A172 (cell line): ENCODE data around the gene AHR. TPM values are rescaled to one million over a fixed set of nuclear protein-coding genes. Genes with fewer than 3 reads are reported as not detected.
"Not testable (repeated sequence)": the region's sequence is repeated elsewhere in the genome, so short reads cannot be mapped to it uniquely, and the experiment has no call there.

Experiments used
- DNase-seq: peaks from one replicate; pipeline ENCODE4 v3.0.0-alpha.2; 2015; ENCODE audit warnings: low spot score
- total RNA-seq: library from RNA; depleted of rRNA; stranded (reverse); fragments of >200 nt; shearing (Covaris generic); gene quantifications from 2 replicates; pipeline ENCODE4 v1.2.3, GENCODE V29; 2014

Gene AHR
- total RNA-seq, 1 experiment from 2014 or later: not detected

GRCh38 chr7:17376595-17376994 is 78.1 kb downstream of the AHR start:
- DNase-seq: no peak

GRCh38 chr7:17380736-17381662 is 82.5 kb downstream of the AHR start:
- no peak for DNase-seq

- DNase-seq: not testable (repeated sequence)
Measured at GRCh38 chr7:17382408-17383354, 84.2 kb downstream of the AHR start.

GRCh38 chr7:17384400-17384799 is 85.9 kb downstream of the AHR start:
- no peak for DNase-seq

- DNase-seq: no peak
Measured at GRCh38 chr7:17385612-17386011, 87.2 kb downstream of the AHR start.

DNA sequence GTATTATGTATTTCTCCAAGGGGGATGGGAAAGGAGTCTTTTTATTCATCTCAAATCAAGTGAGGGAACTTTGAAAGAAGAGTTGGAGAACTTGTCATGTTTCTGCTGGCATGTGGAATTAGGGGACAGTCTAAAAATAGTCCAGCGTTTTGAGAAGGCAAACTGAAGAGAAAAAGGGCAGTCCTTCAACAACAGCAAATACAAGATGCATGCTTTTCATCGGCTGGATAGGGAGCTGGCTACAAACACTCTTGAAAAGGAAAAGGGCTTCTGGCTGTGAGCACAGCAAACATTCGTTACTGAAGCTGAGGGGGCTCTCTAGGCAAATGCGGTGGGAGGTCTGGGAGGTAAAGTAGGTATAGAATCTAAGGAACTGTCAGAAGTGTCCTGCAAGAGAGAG is 91.9 kb downstream of the AHR start:
- DNase-seq: no peak

GRCh38 chr7:17391366-17391765 is 92.9 kb downstream of the AHR start:
- DNase-seq: no peak

GRCh38 chr7:17392846-17393245 is 94.4 kb downstream of the AHR start:
- no peak for DNase-seq

- DNase-seq: not testable (repeated sequence)
Measured at GRCh38 chr7:17394563-17394962, 96.1 kb downstream of the AHR start.
